ENCODE results near the gene MAFB. TPM values are rescaled to one million over a fixed set of nuclear protein-coding genes. Genes with fewer than 3 reads are reported as not detected.

MAFB gene
- total RNA-seq, 2 experiments from 2014 or later: 3.3 to 3.7 TPM

DNA sequence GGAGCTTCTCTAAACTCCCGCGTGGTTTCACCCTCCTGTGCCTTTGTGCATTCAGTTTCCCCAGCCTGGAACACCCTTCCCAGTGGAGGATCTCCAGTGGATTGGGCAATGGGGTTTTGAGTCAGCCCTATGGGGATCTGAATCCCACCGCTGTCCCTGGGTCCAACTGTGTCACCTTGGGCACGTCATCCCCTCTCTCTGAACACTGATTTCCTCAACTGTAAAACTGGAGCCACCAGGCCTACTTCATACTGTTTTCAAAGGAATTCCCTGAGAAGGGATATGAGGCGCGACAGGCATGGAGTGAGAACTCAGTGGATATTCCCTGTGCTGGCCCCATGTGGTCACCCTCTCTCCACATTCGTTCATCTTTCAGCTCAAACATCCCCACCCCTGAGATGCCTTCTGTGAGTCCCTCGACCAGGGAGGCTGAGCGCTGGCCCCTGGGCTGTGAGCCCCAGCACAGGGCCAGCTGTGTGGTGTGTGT, 25.7 kb downstream of the MAFB start:
- Histone ChIP-seq H3K27me3 (ENCODE audit: control insufficient read depth in 1 of 2, insufficient read depth in 2 of 2, low read length in 2 of 2) (no peaks in the 10 kb centered on the region), H3K9me3 (ENCODE audit: control insufficient read depth in 1 of 2, insufficient read depth in 1 of 2, low read length in 2 of 2) (no peaks in the 10 kb centered on the region), H3K27ac (ENCODE audit: low read depth in 1 of 2, low read length in 2 of 2) (no peak overlapping the region), H3K36me3 (ENCODE audit: insufficient read depth, low read length) (no peaks in the 10 kb centered on the region), H3K4me1 (ENCODE audit: insufficient read depth, low read length) (no peaks in the 10 kb centered on the region), H3K4me3 (ENCODE audit: low read length) (no peak overlapping the region)
- H3K27ac Mint-ChIP-seq: no peak overlapping the region
- no peak overlapping the region for H3K4me3 Mint-ChIP-seq
- peaks cover 9% of the 10 kb centered on the region for H3K27me3 Mint-ChIP-seq
- ChIA-PET CTCF (no interaction called here), POLR2A (no interaction called here)
- no peaks in the 10 kb centered on the region for H3K4me1 Mint-ChIP-seq (ENCODE audit: low read depth)
- ATAC-seq (ENCODE audit: poor library complexity) (no peak), DNase-seq (no peak)
- TF ChIP-seq, protein P1, sequence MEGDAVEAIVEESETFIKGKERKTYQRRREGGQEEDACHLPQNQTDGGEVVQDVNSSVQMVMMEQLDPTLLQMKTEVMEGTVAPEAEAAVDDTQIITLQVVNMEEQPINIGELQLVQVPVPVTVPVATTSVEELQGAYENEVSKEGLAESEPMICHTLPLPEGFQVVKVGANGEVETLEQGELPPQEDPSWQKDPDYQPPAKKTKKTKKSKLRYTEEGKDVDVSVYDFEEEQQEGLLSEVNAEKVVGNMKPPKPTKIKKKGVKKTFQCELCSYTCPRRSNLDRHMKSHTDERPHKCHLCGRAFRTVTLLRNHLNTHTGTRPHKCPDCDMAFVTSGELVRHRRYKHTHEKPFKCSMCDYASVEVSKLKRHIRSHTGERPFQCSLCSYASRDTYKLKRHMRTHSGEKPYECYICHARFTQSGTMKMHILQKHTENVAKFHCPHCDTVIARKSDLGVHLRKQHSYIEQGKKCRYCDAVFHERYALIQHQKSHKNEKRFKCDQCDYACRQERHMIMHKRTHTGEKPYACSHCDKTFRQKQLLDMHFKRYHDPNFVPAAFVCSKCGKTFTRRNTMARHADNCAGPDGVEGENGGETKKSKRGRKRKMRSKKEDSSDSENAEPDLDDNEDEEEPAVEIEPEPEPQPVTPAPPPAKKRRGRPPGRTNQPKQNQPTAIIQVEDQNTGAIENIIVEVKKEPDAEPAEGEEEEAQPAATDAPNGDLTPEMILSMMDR (IDR thresholded peaks at IDR 0.05): no peak
- intact Hi-C loops (cut with DNase I, micrococcal nuclease): no loop called here
- H3K36me3 Mint-ChIP-seq (ENCODE audit: low read depth): no peaks in the 10 kb centered on the region
- H3K9me3 Mint-ChIP-seq: no peaks in the 10 kb centered on the region

DNA sequence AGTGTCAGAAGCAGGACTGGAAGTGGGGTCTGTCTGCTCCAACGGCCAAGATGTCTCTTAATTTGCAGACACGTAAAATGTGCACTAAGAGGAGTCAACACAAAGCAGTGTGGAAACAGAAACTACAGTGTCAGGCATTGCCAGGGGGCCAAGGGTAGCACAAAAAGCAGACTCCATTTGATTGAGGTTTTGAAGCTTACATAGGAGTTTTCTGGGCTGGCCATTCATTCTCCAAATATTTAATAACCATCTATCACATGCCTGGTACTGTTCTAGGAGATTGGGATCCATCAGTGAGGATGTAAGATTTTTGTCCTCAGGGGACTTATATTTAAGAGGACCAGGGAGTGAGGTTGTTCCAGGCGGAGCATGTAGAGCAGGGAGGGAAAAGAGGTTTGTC, 29.5 kb downstream of the MAFB start:
- no peak for ATAC-seq (ENCODE audit: poor library complexity)
- Mint-ChIP-seq H3K9me3 (no peaks in the 10 kb centered on the region), H3K36me3 (ENCODE audit: low read depth) (no peaks in the 10 kb centered on the region), H3K27ac (no peak overlapping the region), H3K4me3 (no peak overlapping the region), H3K4me1 (ENCODE audit: low read depth) (no peaks in the 10 kb centered on the region), H3K27me3 (peaks cover 14% of the 10 kb centered on the region)
- no peaks in the 10 kb centered on the region for H3K27me3 ChIP-seq (ENCODE audit: control insufficient read depth in 1 of 2, insufficient read depth in 2 of 2, low read length in 2 of 2)
- H3K4me3 ChIP-seq (ENCODE audit: low read length): no peak overlapping the region
- no peaks in the 10 kb centered on the region for H3K36me3 ChIP-seq (ENCODE audit: insufficient read depth, low read length)
- CTCF ChIA-PET: no interaction called here
- H3K27ac ChIP-seq (ENCODE audit: low read depth in 1 of 2, low read length in 2 of 2): no peak overlapping the region
- TF ChIP-seq, protein P1 (IDR thresholded peaks at IDR 0.05): no peak
- no peak for DNase-seq
- intact Hi-C loops (cut with DNase I, micrococcal nuclease): no loop called here
- H3K9me3 ChIP-seq (ENCODE audit: control insufficient read depth in 1 of 2, insufficient read depth in 1 of 2, low read length in 2 of 2): no peaks in the 10 kb centered on the region
- POLR2A ChIA-PET: no interaction called here
- H3K4me1 ChIP-seq (ENCODE audit: insufficient read depth, low read length): no peaks in the 10 kb centered on the region

DNA sequence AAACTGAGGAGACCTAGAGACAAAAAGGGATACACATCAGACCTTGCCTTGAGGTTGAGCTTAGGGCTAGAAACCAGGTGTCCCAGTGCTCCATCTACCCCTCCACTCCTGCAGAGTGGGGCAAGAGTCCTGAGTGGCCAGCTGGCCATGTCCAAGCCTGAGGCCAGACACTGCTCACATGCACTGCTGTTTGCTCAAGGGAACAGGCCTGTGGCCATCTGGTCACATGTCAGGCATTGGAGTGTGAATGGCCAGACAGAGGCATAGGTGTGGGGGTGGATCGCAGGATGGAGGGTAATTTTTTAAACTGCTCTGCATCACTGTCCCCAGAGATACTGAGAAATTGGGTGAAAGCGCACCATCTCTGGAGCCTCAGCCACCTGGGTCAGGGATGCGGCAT, 30.5 kb downstream of the MAFB start:
- no peaks in the 10 kb centered on the region for H3K27me3 ChIP-seq (ENCODE audit: control insufficient read depth in 1 of 2, insufficient read depth in 2 of 2, low read length in 2 of 2)
- H3K4me1 ChIP-seq (ENCODE audit: insufficient read depth, low read length): no peaks in the 10 kb centered on the region
- no peaks in the 10 kb centered on the region for H3K9me3 ChIP-seq (ENCODE audit: control insufficient read depth in 1 of 2, insufficient read depth in 1 of 2, low read length in 2 of 2)
- intact Hi-C loops (cut with DNase I, micrococcal nuclease): no loop called here
- ChIA-PET CTCF (no interaction called here), POLR2A (no interaction called here)
- H3K27ac ChIP-seq (ENCODE audit: low read depth in 1 of 2, low read length in 2 of 2): no peak overlapping the region
- ATAC-seq (ENCODE audit: poor library complexity): no peak
- no peaks in the 10 kb centered on the region for H3K36me3 Mint-ChIP-seq (ENCODE audit: low read depth)
- H3K4me3 Mint-ChIP-seq: no peak overlapping the region
- TF ChIP-seq, protein P1 (IDR thresholded peaks at IDR 0.05): no peak
- no peak for DNase-seq
- H3K36me3 ChIP-seq (ENCODE audit: insufficient read depth, low read length): no peaks in the 10 kb centered on the region
- no peak overlapping the region for H3K27ac Mint-ChIP-seq
- no peaks in the 10 kb centered on the region for H3K9me3 Mint-ChIP-seq
- H3K27me3 Mint-ChIP-seq: peaks cover 10% of the 10 kb centered on the region
- no peak overlapping the region for H3K4me3 ChIP-seq (ENCODE audit: low read length)
- H3K4me1 Mint-ChIP-seq (ENCODE audit: low read depth): no peaks in the 10 kb centered on the region
